OCI-LY3 (cell line): ENCODE measurements around the gene ARSK.

ENCODE experiments used
- H2AFZ ChIP-seq: fragments of 200-600, 300-600 bp; shearing (Covaris generic); 2 replicates; pipeline ENCODE4 v1.6.0; 2014; ENCODE audit warnings: antibody characterized with exemption, low read depth, low read length
- H3K27ac ChIP-seq: fragments of 200-600, 300-600 bp; sonication (generic); 2 replicates; pipeline ENCODE4 v1.5.1; 2014; ENCODE audit warnings: mild to moderate bottlenecking, low read length, moderate library complexity, mixed read lengths
- H3K27me3 ChIP-seq: fragments of 200-600, 300-600 bp; sonication (generic); 2 replicates; pipeline ENCODE4 v1.6.1; 2014; ENCODE audit warnings: low read depth, low read length, mixed read lengths
- H3K36me3 ChIP-seq: fragments of 200-600, 300-600 bp; sonication (generic); replicated peaks from 2 replicates; pipeline ENCODE3; 2014; ENCODE audit warnings: low read depth, low read length, mixed read lengths
- H3K4me1 ChIP-seq: fragments of 300-600, 200-600 bp; sonication (generic); 2 replicates; pipeline ENCODE4 v1.6.1; 2014; ENCODE audit warnings: low read length, mixed read lengths
- H3K4me2 ChIP-seq: fragments of 200-600, 300-600 bp; sonication (generic); 2 replicates; pipeline ENCODE4 v1.6.1; 2014; ENCODE audit warnings: low read length, mixed read lengths
- H3K4me3 ChIP-seq: fragments of 300-600, 200-600 bp; sonication (generic); 2 replicates; pipeline ENCODE4 v1.5.1; 2014; ENCODE audit warnings: antibody characterized with exemption, mild to moderate bottlenecking, low read length, moderate library complexity
- H3K79me2 ChIP-seq: fragments of 300-600, 200-600 bp; shearing (Covaris generic); 2 replicates; pipeline ENCODE4 v1.6.1; 2014; ENCODE audit warnings: mild to moderate bottlenecking, low read length, mixed read lengths
- H3K9ac ChIP-seq: fragments of 300-600, 200-600 bp; shearing (Covaris generic); 2 replicates; pipeline ENCODE4 v1.6.0; 2014; ENCODE audit warnings: mild to moderate bottlenecking, low read length, moderate library complexity
- H3K9me3 ChIP-seq: fragments of 200-600, 300-600 bp; shearing (Covaris generic); 2 replicates; pipeline ENCODE4 v1.6.1; 2014; ENCODE audit warnings: low read length, mixed read lengths; ENCODE audit not compliant: insufficient read depth
- H4K20me1 ChIP-seq: fragments of 200-600, 300-600 bp; sonication (generic); 2 replicates; pipeline ENCODE4 v1.6.1; 2016; ENCODE audit warnings: low read length, mixed read lengths; ENCODE audit not compliant: insufficient read depth
- EZH2phosphoT487 ChIP-seq: fragments of 200-600 bp; shearing (Covaris generic); IDR thresholded peaks from 2 replicates; pipeline ENCODE4 v1.6.1; 2018; ENCODE audit warnings: antibody characterized with exemption, mixed run types, low read depth
- TF ChIP-seq, protein P1 (sequence below): fragments of 200-600, 300-600 bp; sonication (generic); IDR thresholded peaks from 2 replicates; pipeline ENCODE4 v1.5.1; 2014; ENCODE audit warnings: antibody characterized with exemption, low read length, low read depth

Gene ARSK

DNA sequence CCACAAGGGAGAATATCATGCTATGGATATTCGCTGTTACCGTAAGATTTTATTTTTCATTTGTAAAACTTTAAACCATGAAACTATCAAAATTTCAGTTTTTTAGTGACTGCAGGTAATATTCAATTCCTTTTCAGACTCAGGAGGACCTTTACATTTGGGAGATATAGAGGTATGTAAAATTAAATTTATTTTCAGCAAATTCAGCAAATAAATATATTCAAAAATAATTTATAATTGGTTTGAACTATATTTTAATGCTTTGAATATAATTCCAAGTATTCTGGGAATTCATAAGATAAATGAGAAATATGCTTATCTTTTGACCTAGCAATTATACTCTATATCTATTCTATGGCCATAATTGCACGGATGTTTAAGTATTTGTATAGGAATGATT lies 99.3 kb downstream of the ARSK start:
- no peaks in the 10 kb centered on the region for H3K9me3 ChIP-seq
- peaks cover 5% of the 10 kb centered on the region for H3K4me1 ChIP-seq
- no peak for TF ChIP-seq EZH2phosphoT487
- TF ChIP-seq, protein P1, sequence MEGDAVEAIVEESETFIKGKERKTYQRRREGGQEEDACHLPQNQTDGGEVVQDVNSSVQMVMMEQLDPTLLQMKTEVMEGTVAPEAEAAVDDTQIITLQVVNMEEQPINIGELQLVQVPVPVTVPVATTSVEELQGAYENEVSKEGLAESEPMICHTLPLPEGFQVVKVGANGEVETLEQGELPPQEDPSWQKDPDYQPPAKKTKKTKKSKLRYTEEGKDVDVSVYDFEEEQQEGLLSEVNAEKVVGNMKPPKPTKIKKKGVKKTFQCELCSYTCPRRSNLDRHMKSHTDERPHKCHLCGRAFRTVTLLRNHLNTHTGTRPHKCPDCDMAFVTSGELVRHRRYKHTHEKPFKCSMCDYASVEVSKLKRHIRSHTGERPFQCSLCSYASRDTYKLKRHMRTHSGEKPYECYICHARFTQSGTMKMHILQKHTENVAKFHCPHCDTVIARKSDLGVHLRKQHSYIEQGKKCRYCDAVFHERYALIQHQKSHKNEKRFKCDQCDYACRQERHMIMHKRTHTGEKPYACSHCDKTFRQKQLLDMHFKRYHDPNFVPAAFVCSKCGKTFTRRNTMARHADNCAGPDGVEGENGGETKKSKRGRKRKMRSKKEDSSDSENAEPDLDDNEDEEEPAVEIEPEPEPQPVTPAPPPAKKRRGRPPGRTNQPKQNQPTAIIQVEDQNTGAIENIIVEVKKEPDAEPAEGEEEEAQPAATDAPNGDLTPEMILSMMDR: no peak
- H3K79me2 ChIP-seq: no peaks in the 10 kb centered on the region
- H4K20me1 ChIP-seq: no peaks in the 10 kb centered on the region
- H3K27me3 ChIP-seq: no peaks in the 10 kb centered on the region
- H3K9ac ChIP-seq: no peak overlapping the region
- no peaks in the 10 kb centered on the region for H3K36me3 ChIP-seq
- H3K27ac ChIP-seq: no peak overlapping the region
- H3K4me3 ChIP-seq: no peak overlapping the region
- no peak overlapping the region for H3K4me2 ChIP-seq
- no peak overlapping the region for H2AFZ ChIP-seq
